Fibroblast of mammary gland (primary cell): ENCODE results near the gene NRG3.

Experiments
- DNase-seq: peaks from one replicate; pipeline ENCODE4 v3.0.0-alpha.2; 2010; ENCODE audit warnings: low read depth
- H3K4me3 ChIP-seq: 2 replicates; pipeline ENCODE4 v1.5.1; 2011; ENCODE audit warnings: low read depth, mild to moderate bottlenecking, low read length, moderate library complexity; ENCODE audit not compliant: control insufficient read depth
- TF ChIP-seq, protein P1 (sequence below): conservative IDR thresholded peaks from 2 replicates; pipeline ENCODE4 v1.5.1; 2011; ENCODE audit warnings: low read depth, low read length, inconsistent platforms; ENCODE audit not compliant: control insufficient read depth, insufficient read depth

Gene NRG3

DNA sequence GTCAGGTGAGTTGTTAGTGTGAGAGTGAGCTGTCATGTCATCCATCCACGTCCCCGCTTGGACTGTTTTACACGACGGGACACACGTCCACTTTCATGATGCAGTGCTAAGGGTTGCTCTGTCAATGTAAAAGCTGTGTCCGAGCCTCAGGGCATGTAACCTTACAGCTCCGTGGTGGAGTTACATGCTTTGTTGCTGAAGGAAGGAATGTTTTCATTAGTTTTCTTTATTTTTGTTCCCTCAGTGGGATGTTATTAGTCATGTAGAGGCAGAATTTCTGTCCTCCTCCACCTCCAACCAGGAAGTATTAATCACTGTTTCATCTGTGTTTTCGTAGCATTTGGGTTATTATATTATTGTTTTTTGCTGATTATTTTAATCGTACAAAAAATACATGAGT is 88.6 kb downstream of the NRG3 start:
- no peak for DNase-seq
- TF ChIP-seq, protein P1, sequence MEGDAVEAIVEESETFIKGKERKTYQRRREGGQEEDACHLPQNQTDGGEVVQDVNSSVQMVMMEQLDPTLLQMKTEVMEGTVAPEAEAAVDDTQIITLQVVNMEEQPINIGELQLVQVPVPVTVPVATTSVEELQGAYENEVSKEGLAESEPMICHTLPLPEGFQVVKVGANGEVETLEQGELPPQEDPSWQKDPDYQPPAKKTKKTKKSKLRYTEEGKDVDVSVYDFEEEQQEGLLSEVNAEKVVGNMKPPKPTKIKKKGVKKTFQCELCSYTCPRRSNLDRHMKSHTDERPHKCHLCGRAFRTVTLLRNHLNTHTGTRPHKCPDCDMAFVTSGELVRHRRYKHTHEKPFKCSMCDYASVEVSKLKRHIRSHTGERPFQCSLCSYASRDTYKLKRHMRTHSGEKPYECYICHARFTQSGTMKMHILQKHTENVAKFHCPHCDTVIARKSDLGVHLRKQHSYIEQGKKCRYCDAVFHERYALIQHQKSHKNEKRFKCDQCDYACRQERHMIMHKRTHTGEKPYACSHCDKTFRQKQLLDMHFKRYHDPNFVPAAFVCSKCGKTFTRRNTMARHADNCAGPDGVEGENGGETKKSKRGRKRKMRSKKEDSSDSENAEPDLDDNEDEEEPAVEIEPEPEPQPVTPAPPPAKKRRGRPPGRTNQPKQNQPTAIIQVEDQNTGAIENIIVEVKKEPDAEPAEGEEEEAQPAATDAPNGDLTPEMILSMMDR, result no peak
- no peak overlapping the region for H3K4me3 ChIP-seq

DNA sequence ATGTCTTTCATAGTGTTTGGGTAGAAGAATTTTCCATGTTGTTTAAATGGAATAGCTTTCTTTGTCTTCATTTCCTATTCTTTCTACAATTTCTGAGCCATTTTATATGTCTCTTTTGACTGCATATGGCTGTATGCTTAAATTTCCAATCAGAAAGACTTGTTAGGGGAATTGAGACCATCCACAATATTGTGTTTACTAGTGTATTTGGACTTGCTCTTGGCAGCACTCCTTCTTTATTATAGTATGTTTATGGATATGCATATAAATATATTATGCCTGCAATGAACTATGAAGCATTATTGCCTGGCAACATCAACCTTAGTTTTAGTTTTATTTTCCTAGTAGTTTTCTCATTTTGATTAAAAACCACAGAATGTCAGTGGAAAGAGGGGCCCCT is 92.7 kb downstream of the NRG3 start:
- H3K4me3 ChIP-seq, result no peak overlapping the region
- TF ChIP-seq, protein P1, result no peak
- no peak for DNase-seq

DNA sequence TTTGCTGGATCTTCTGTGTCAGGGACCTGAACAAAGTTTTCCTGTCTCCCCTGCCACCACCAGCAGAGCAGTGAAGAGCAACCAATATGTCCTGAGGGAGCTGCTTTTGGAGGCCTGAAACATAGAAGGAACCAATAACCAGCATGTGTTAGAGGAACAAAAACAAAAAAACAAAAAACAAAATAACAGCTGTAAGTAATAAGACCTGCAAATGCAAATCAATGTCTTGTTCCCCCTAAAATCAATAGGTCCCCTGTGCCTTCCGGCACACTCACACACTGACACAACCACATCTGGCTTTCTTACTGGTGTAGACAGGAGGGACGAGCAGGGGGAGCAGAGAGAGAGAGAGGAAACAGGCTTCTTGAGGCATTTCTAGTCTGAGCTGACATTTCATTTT is 94.1 kb downstream of the NRG3 start:
- no peak for DNase-seq

DNA sequence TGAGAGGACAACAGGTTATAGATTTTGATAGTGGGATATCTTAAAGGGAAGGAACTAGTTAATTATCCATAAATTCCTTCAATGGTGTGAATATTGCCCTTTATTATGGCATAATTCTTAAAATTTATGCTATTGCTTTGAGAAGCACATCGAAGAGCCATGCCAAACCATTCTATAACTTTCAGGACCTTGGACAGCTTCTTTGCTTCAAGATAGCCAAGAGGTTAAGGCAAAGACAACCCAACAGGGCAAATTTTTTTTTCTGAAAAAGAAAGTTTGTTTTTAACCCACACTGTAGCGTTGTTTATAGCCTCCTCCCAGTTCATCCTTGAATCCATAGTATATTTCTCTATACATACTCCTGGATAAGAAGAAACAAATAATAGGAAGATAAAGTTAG is 103.2 kb downstream of the NRG3 start:
- peak; percentile 2 for DNase-seq
- H3K4me3 ChIP-seq, result no peak overlapping the region
- TF ChIP-seq, protein P1, result no peak

More for the DNA sequence above, 94.1 kb downstream of the NRG3 start:
- no peak overlapping the region for H3K4me3 ChIP-seq
- TF ChIP-seq, protein P1, result no peak

DNA sequence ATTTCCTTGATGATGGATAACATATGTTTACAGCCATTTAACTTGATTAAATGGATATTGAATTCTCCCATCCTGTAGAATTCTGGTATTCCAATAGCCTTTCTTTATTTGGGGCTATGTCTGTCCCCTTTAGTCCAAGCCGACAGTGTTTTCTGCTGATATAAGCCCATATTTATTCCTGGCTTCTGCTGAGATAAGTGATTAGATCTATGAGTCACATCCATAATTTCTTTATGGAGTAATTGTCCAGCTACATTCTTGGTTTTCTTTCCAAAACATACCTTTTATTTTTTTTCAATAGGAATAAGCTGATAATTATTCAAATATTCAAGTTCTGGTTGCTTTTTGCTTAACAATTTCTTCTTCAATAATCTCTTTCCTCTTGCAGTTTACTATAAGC is 106.7 kb downstream of the NRG3 start:
- H3K4me3 ChIP-seq, result no peak overlapping the region
- no peak for DNase-seq
- TF ChIP-seq, protein P1, result no peak

DNA sequence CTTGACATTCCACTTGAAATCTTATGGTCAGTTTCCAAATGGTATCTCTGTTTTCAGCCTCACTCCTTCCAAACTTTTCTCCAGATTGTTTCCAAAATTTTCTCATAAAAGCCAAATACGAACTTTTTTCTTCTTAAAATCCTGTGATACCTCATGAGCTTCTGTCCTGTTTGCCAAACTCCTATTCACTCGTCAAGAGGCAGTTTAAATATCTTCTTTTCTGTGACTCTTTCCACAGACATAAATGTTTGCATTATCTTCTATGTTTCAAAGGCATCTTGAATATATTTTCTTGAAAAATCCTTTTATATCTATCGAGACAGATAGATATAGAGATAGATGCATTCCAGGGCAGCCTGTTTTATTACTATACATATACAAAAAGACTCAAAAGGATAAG is 109.4 kb downstream of the NRG3 start:
- H3K4me3 ChIP-seq, result no peak overlapping the region
- TF ChIP-seq, protein P1, result no peak
- no peak for DNase-seq

DNA sequence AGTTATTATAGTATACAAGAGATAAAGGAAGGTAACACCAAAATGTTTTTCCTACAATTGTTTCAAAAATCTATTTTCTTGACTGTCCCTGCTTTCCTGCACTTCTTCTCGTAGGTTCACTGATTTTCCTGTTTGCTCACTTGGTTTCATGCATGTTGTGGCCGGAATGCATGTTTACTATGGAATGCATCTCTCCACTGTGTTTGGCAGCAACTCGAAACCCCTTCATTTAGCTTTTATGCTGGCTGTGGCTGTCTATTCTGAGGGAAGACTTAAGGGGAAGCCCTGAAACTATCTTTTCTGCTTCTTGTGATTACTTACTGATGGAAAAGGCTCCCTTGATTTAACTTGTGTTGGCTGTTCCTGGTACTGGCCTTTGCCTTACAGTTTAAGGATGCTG is 120.3 kb downstream of the NRG3 start:
- no peak for DNase-seq
- TF ChIP-seq, protein P1, result no peak
- no peak overlapping the region for H3K4me3 ChIP-seq
